Transverse colon (tissue), 4 donors: ENCODE data around the gene NUAK2.

ENCODE experiments used
- CTCF ChIP-seq, 5 experiments: fragments of 200-600 bp in 3 of 5; fragments of 450-650 bp in 2 of 5; sonication (generic) in 3 of 5; IDR thresholded peaks; 1 replicate in 2 of 5; 2 replicates in 3 of 5; pipeline ENCODE4 v1.5.1; 2016 to 2017; ENCODE audit warnings: antibody characterized with exemption in 5 of 5, inconsistent platforms in 3 of 5, mild to moderate bottlenecking in 2 of 5, moderate library complexity in 1 of 5
- EP300 ChIP-seq: sonication (generic); formaldehyde crosslinking; IDR thresholded peaks from one replicate; pipeline ENCODE4 v1.6.1; 2017; ENCODE audit warnings: antibody characterized with exemption, low read depth
- POLR2AphosphoS5 ChIP-seq, 3 donors: sonication (generic); formaldehyde crosslinking; IDR thresholded peaks; one replicate each; pipeline ENCODE4 v1.6.1; 2016; ENCODE audit warnings: antibody characterized with exemption in 3 of 3

GRCh38 chr1:205332015-205332791 lies 10.7 kb upstream of the NUAK2 start:
- TF ChIP-seq CTCF (IDR thresholded peaks at IDR 0.05) (no peak), EP300 (no peak), POLR2AphosphoS5 (IDR thresholded peaks at IDR 0.05) (no peak)
